Stimulated activated CD4-positive, alpha-beta T cell treated with anti-CD3 and anti-CD28 coated beads, Interleukin-15, amount 100 ng/mL, for 48 hours (primary cell): ENCODE measurements around the gene TEF.
A peak's percentile ranks its signal among the peaks of the same experiment; 100 is the strongest.
"Not testable (repeated sequence)": the region's sequence is repeated elsewhere in the genome, so short reads cannot be mapped to it uniquely, and the experiment has no call there.

ENCODE experiments used
- DNase-seq, 2 donors: peaks; one replicate each; pipeline ENCODE4 v3.0.0-alpha.2; 2020; ENCODE audit warnings: low read depth in 2 of 2

The TEF gene

GRCh38 chr22:41425660-41426365, 44.1 kb downstream of the TEF start:
- peak in 1 of 2 donors; percentile 12 for DNase-seq

GRCh38 chr22:41429232-41429950, 47.6 kb downstream of the TEF start:
- DNase-seq, result no peak

GRCh38 chr22:41429951-41430332, 48.2 kb downstream of the TEF start:
- no peak for DNase-seq

GRCh38 chr22:41431656-41432055, 49.9 kb downstream of the TEF start:
- no peak for DNase-seq

- DNase-seq, result not testable (repeated sequence)
Observed at GRCh38 chr22:41433480-41433879, 51.7 kb downstream of the TEF start.

DNA sequence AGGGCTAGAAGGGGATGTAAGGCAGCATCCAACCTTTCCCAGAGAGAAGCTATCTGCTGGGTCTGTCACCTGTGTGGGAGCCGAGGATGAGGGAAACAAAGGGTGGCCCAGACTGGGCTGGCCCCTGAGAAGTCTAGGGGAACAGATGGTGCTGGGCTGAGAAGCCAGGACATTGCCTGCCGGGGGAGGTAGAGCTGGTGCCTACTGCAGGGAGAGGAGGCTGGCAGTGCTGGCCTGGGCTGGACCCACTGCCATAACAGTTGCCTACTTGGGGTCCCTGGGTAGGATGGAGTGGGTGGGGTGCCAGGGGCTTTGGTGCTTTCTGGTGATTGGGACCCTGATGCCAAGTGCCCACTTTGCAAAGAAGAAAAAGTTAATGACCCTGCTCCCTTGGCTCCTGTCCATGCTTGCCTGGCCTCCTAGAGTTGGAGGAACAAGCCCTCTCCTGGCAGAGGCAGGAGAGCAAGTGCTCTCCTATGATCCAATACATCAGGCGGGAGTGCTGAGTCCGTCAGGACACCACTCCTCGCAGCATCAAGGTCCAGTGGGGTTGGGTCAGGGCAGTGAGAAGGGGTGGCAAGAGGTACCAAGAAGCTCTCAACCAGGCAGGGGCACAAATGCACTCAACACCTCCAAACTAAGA, 52.7 kb downstream of the TEF start:
- not testable (repeated sequence) for DNase-seq

- DNase-seq, result no peak
Observed at GRCh38 chr22:41435560-41435959, 53.8 kb downstream of the TEF start.

- DNase-seq, result no peak
Observed at GRCh38 chr22:41436322-41437113, 54.8 kb downstream of the TEF start.

DNA sequence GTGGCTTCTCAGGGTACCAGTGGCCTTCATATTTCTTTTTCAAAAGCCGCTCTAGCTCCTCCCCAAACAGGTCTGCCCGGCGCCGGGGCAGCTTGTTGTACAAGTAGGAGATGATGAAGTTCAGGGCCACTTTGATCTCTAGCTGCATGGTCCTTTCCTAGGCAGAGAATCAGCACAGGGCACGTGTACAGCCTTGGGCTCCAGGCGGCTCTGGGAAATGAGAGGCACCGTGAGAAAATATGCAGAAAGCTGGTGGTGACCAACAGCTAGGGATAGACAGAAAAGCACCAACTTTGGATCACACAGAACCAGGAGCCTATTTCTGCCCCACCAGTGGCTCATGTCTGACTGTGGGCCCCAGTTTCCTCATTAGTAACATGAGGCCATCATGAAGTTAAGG, 55.5 kb downstream of the TEF start:
- no peak for DNase-seq

GRCh38 chr22:41440511-41440910, 58.8 kb downstream of the TEF start:
- DNase-seq, result not testable (repeated sequence)

- no peak for DNase-seq
Observed at GRCh38 chr22:41442240-41442792, 60.6 kb downstream of the TEF start.

- DNase-seq, result peak; percentile 80 to 84
Observed at GRCh38 chr22:41444360-41445128, 62.8 kb downstream of the TEF start.

GRCh38 chr22:41445129-41446056, 63.7 kb downstream of the TEF start:
- DNase-seq, result peak in 1 of 2 donors; percentile 18

DNA sequence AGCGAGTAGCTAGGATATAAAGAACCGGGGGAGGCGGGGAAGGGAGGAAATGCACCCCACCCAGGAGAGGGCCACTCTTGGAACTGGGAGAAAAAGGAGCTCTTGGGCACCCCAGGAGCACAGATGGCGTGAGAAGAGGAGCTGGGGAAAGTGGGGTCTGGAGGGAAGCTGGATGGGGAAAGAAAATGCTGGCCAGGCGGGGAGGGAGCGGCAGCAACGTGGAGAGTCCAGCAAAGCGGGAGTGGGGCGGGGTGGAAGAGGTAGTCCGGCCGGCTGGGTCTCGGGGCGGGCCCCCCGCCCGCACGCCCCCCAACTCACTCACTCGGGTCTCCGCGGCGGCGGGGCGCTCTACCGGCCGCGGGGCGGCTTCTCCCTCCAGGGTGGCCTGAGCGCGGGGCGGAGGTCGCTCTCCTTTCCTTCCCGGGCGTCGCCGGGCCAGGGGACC, 64.3 kb downstream of the TEF start:
- DNase-seq, result peak in 1 of 2 donors; percentile 2

DNA sequence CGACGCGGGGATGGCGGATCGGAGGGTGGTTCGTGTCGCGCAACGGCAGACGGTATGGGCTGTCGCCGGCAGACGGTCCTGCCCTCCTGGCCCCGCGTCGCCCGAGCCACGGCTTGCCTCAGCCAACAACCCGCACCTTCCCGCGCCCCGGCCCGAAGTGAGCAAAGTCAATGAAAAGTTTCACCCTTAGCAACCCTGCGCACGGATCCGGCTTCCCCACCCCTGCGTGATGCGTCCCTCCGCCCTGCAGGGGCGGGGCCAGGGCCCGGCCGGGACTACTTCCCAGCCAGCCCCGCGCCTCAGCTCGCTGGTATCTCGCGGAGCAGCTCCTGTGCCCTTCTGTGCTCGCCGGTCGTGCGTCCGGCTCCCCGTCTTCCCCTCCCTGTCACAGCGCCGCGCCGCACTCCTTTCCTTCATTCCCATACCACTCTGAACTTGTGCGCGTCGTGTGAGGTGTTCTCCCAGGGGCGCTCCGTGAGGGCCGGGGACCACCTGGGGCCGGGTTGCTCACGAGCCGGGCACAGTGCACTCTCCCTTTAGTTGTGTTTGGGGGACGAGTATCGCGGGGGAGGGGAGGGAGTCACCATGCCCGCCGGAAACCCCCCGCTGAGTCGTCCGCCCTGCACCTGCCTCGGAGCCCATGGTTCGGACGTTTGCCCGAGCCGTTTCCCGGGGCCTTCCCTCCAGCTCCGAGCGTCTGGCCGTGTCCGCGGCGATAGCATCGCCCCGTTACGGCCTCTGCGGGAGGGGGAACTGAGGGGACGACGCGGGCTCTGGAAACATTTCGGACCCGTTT, 65.1 kb downstream of the TEF start, which contains the start of gene TOB2:
Gene TOB2, minus strand, starts transcription at position 163 of the 796 bp plus-strand sequence. CDS start 9,456 bp downstream, outside the sequence.
- peak; percentile 90 to 91 for DNase-seq

- peak in 1 of 2 donors; percentile 42 for DNase-seq
Observed at GRCh38 chr22:41447435-41448188, 65.9 kb downstream of the TEF start.

GRCh38 chr22:41448189-41448808, 66.6 kb downstream of the TEF start:
- DNase-seq, result peak; percentile 86 to 91
